Middle frontal gyrus (tissue), 1 donor: ENCODE results near the gene ANXA3.

Source experiments
- DNase-seq: peaks from one replicate; pipeline ENCODE4 v3.0.0-alpha.2; 2015; ENCODE audit warnings: low spot score; ENCODE audit errors: extremely low spot score

Gene ANXA3

DNA sequence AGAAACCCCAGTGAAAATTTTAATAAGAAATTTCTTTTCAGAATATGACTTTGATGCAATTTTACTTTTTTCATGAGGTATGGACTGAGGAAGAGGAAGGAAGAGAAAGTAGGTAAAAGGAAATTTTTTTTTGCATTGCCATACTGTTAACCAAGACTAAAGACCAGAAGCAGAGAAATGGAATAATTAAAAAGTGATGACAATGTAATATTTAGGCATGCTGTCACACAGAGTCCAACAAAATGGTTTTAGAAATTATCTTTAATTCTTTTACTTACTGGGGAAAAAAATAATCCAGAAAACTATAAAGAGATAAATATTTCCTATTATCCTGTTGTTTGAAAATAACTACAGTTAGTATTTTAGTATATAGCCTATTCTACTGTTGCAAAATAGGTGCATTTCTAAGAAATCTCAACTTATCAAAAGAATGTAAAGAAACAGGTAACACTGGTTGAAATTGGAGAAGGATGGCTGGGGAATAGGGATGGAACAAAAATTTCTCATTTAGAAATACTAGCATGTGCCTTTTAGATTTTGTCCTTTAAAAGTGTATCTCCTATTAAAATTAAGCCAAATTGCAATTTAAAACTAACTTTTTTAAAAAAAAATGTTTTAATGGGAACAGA, 92.6 kb downstream of the ANXA3 start:
- no peak for DNase-seq

DNA sequence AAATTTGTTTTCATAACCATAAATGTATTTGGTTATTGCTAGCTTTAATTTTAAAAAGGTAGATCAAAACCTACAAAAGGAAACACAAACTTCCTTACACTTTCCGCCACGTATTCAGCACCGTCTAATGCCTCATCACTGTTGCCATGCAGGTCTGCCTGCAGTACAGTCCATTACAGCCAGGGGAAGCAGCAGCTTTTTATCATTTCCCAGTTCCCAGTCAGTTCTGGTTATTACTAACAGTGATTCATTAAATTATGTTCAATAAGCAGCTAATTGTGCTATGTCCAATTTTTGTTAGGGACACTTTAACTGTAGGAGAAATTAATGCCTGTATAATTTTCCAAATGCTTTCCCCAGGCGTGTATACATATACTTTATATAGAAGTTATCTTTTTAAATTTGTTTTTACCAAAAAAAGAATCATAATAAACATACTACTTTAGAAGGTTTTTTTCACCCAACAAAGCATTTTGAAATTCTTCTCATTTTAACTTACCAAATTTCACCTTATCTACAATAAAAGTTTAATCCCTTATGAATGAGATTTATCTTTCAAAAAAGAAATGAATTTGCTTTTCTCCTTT, 93.3 kb downstream of the ANXA3 start:
- DNase-seq = no peak

DNA sequence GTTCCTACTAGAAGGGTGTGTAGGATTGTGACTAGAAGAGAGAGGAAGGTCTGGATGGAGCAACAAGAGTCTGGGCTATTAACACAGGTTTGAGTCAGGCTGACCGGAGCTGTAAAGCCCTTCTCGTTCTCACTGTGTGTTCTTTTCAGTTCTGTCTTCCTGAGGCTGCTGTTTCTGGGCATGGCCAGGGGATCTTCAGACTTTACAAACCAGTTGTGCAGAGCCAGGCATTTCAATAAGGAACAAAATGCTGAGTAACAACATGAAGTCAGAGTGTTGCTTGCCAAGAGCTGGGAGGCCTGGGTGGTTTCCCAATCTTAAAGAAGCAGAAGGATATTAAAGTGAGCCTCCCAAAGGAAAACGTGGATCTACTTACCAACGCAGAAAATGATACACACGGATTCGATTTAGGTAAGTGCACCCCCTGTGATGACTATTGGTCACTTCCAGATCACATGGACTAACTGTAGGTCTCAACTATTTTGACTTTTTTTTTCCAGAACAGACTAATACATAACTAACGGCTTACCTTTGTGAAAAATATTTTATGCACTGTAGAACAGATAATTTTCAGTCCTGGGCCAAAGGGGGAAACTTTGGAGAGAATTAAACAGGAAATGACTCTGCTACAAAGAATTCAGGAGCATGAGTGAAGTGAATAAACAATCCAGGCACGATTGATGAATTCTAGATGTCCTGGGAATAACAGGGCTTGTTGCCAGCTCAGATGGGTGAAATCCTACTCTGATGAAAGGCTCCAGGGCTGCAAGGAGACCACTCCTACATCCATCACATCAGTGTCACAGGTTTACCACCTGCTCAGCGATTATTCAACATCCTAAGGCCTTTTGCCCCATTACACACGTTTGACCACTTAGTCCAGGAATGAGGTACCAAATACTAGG, 94.5 kb downstream of the ANXA3 start:
- DNase-seq = no peak

DNA sequence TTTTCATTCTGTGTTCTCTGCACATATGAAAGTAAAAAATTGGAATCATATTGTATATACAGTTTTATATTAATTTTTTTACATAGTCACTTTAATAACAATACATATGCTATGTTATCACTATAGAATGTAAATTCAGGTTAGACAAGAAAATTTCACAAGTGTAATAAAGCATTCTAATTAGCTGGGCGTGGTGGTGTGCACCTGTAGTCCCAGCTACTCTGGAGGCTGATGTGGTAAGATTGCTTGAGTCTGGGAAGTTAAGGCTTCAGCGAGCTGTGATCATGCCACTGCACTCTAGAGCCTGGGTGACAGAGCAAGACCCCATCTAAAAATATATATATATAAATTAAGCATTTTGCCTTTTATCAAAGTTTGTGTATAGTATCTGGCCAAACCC, 95.7 kb downstream of the ANXA3 start:
- DNase-seq = no peak

DNA sequence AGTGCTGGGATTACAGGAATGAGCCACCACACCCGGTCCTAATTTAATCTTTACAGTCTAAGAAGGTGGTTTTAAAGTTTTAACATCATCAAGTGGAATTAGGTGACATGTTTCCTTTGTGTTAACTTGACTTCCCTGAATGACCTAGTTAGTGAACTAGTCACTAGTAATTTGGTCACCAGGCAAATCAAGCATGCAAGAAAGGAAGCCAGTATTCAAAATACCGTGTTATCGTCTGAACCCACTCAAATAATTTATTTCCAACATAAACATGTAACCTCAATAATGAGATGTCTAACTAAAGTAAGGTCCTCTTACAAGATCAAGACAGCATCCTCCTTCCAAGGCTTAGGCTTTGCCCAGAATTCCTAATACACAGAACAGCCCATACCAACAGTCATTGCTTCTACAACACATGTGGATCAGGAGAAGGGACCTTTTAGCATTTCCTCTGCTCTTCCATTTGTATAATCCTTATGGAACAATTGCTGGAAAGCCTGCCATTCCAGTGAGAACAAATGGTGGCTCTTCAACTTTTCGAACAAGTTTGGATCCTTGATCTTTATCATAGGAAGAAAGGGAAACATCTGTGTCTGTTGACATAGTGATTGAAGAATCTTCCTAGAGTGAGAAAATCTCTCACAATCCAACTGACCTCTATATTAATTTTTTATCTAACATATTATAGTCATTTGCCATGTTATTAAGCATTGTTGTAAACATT, 97.2 kb downstream of the ANXA3 start:
- no peak for DNase-seq

DNA sequence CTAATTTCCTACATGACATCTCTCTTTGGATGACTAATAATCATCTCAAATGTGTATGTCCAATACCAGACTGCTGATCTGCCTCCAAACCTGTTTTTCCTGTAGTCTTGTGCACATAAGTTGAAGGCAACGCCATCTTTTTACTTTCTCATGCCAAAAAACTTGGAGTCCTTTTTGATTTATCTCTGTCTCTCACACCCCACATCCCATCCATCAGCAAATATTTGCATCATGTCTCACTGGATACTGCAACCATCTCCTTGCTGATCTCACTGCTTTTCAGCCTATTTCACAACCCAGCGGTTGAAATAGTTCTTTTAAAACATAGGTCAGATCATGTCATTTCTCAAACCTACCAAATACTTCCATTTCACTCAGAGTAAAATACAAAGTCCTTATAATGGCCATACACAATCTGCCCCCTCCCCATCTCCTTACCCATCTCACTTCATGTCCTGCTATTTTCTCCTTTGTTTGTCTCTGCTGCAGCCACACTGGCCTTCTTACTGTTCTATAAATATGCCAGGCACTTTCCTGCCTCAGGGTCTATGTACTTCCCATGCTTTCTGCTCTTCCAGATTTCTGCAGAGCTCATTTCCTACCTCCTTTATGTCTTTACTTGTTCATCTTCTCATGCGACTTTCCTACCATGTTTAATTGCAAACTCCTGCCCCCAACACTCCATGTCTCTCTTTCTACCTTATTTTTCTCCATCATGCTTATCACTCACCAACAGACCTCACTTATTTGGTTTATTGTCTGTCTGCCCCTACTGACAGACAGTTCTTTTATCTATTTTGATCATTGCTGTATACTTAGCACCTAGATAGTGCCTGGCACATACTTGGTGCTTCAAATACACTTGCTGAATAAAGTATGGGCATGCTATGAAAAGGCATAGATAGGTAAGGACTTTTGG, 98.8 kb downstream of the ANXA3 start:
- DNase-seq = no peak

DNA sequence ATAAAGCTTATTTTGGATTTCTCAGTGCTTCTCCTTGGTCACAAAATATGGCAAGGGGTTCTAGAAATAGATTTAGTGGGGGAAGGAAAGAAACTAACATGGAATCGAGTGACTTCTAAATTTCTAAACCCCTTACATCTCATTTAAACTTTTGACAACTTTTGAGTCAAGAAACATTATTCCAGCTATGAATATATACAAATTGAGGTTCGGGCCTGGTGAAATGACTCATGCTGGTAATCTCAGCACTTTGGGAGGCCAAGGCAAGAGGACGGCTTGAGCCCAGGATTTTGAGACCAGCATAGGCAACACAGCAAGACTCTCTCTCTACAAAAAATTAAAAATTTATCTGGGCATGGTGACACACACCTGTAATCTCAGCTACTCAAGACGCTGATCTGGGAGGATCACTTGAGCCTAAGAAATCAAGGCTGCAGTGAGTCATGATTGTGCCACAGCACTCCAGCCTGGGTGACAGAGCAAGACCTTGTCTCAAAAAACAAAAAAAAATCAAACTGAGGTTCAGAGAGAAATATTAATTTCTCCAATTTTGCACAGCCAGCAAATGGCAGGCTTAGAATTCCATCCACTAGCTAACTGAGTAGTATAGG, 99.8 kb downstream of the ANXA3 start:
- DNase-seq = no peak

DNA sequence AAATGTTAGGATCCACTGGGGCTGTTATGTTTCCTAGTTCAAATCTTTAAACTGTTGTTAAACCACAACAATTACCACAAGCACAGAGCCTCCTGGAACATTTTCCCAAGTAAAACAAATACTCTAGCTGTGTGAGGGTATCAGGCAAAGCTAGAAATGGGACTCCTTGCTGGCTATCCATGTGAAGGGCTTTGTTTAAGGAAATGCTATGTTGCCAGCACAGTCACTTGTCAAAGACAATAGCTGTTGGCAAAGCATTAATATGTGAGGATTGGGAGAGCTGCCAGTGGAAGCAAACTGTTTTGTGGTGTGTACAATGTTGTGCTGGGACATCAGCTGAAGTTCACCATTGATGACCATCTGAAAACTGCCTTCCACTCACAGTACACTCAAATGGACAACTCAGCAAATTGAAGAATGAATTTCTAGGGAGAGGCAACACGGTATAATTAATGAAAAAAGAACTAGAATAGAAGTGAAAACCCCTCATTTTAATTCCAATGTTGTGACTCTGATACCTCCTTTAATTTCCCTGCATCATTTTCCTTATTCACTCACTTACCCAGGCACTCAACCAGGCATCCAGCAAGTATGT, 100.8 kb downstream of the ANXA3 start:
- DNase-seq = peak; percentile 74

DNA sequence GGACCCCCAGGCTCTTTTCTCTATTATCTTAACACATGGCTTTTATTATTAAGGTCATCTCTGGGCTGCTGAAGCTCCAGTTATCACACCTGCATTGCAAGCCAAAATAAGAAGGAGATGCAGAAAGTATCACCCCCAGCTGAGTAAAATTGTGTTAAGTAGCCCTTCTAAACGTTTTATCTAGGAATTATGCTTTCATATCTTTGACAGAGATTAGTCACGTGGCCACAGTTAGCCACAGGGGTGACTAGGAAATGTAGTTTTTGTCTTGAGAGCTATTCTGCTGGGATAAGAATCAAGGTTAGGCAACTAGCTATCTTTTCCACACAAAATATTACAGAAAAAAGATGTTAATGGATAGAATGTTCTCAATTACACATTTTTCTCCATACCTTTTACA, 102.1 kb downstream of the ANXA3 start:
- no peak for DNase-seq

DNA sequence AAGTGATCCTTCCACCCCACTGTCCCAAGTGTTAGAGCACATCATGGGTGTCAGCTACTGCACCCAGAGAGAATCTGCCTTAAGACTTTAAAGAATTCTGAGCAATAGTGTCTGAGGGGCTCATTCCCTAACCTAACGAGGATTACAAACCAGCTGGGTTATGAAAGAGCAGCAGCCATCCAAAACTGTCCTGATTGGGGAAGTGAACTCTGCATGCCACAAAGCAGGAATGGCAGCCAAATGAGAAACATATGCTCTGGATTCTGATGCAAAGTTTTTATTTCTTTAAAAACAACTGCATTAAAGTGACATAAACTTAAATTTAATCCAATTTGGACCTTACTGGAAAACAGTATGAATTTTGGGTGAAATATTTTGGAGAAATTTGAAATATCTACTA, 103.2 kb downstream of the ANXA3 start:
- no peak for DNase-seq

DNA sequence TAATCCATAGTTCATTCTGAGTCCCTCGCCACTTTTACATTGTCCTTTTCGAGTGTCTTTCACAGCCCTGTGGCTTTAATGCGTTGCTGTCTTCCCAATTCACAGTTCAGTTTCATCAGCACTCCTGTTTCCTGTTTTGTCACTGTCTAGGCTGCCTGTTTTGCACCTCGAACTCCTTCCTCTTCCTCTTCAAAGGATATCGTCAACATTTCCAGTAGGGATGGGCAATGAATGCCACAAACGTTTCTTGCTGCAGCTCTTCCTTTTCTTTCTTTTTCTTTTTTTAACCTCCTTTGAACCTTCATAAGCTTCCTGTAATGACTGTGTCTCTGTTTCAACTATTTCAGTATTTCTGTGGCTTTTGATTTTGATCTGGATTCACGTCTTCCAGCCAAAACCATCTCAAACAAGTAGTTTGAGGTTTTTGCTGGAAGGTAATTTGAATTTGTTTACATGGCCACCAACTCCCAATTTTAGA, 105.4 kb downstream of the ANXA3 start:
- DNase-seq = no peak

DNA sequence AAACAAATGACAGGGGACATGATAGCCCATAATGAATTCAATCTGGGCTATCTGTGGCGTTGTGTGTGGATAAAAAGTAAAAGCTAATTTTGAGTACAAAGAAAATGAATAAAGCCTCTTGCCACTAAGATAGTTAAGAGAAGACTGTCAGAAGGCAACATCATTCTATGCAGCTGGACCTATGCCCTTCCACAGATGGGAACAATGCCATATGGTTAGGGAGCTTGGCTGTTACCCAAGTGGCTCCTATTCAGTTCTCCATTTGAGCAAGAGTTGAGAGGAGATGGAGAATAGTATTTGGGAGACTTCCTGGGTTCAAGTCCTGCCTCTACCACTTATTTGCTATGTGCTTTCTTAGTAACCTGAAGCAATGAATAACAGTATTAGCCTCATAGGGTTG, 107.7 kb downstream of the ANXA3 start:
- no peak for DNase-seq

DNA sequence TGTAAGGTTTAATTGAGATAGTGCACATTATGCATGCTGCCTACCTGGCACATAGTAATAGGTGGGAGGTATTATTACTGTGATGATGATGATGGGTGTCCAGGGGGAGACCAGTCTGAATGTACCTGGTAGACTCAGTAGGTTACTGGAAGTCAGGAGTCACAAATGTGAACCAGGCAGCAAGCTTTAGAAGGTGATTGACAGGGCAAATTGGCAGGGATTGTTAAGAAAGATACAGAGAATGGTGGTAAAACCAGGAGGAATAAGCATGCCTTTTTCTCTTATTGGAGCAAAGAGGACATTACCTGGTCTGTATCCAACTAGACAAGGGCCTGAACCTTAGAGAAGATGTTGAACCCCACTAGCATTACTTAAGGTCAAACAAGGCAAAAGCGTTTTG, 108.1 kb downstream of the ANXA3 start:
- DNase-seq = no peak
